HG03066 (cell line): ENCODE data around the gene PDE2A.

ENCODE experiments used
- ATAC-seq: cut with Tn5 transposase; IDR thresholded peaks from one replicate; pipeline ENCODE4 v1.9.1; 2021; ENCODE audit warnings: low read depth; ENCODE audit not compliant: unreplicated experiment

PDE2A gene

GRCh38 chr11:72665911-72666472 is 8.2 kb downstream of the PDE2A start:
- no peak for ATAC-seq

GRCh38 chr11:72662036-72662435 is 12.2 kb downstream of the PDE2A start:
- ATAC-seq = no peak

- ATAC-seq = no peak
These were observed 12.7 kb downstream of the PDE2A start for GRCh38 chr11:72661486-72661885.

GRCh38 chr11:72658989-72659640 is 15.1 kb downstream of the PDE2A start:
- no peak for ATAC-seq

GRCh38 chr11:72657411-72658100 is 16.7 kb downstream of the PDE2A start:
- no peak for ATAC-seq

GRCh38 chr11:72655896-72656464 is 18.2 kb downstream of the PDE2A start:
- ATAC-seq = no peak

GRCh38 chr11:72655014-72655413 is 19.2 kb downstream of the PDE2A start:
- no peak for ATAC-seq

GRCh38 chr11:72653649-72654048 is 20.6 kb downstream of the PDE2A start:
- no peak for ATAC-seq

- ATAC-seq = no peak
These were observed 21.2 kb downstream of the PDE2A start for GRCh38 chr11:72652873-72653630.

- ATAC-seq = no peak
These were observed 22.1 kb downstream of the PDE2A start for GRCh38 chr11:72652133-72652532.

GRCh38 chr11:72649215-72649976 is 24.8 kb downstream of the PDE2A start:
- no peak for ATAC-seq

- ATAC-seq = no peak
These were observed 25.7 kb downstream of the PDE2A start for GRCh38 chr11:72648384-72649136.

- no peak for ATAC-seq
These were observed 26.3 kb downstream of the PDE2A start for GRCh38 chr11:72647882-72648281.

- ATAC-seq = no peak
These were observed 27.8 kb downstream of the PDE2A start for GRCh38 chr11:72646472-72646871.

- no peak for ATAC-seq
These were observed 28.2 kb downstream of the PDE2A start for GRCh38 chr11:72646024-72646423.

- no peak for ATAC-seq
These were observed 30.7 kb downstream of the PDE2A start for GRCh38 chr11:72643547-72643946.

- no peak for ATAC-seq
These were observed 31.2 kb downstream of the PDE2A start for GRCh38 chr11:72642884-72643522.

- ATAC-seq = no peak
These were observed 32.0 kb downstream of the PDE2A start for GRCh38 chr11:72642043-72642883.
